Neural cell (in vitro differentiated cells): ENCODE results near the gene ZNF521. TPM values are rescaled to one million over a fixed set of nuclear protein-coding genes. Genes with fewer than 3 reads are reported as not detected.

Source experiments
- H2AFZ ChIP-seq: fragments of 200-600, 300-800 bp; sonication (generic), shearing (Covaris generic); 2 replicates; pipeline ENCODE4 v1.6.0; 2014; ENCODE audit warnings: low read depth, mild to moderate bottlenecking, antibody characterized with exemption, low read length, moderate library complexity
- H3F3A ChIP-seq: fragments of 200-600 bp; shearing (Covaris generic); 2 replicates; pipeline ENCODE4 v1.6.1; 2016; ENCODE audit warnings: mild to moderate bottlenecking, moderate library complexity, mixed read lengths, antibody characterized with exemption, low read length; ENCODE audit not compliant: insufficient read depth, poor library complexity, severe bottlenecking
- H3K27ac ChIP-seq: fragments of 200-600, 300-800 bp; sonication (generic), shearing (Covaris generic); 2 replicates; pipeline ENCODE4 v1.5.1; 2014; ENCODE audit warnings: mild to moderate bottlenecking, low read length, moderate library complexity
- H3K27me3 ChIP-seq: fragments of 300-800, 200-600 bp; sonication (generic), shearing (Covaris generic); 2 replicates; pipeline ENCODE4 v1.6.0; 2014; ENCODE audit warnings: mild to moderate bottlenecking, low read depth, low read length, moderate library complexity; ENCODE audit not compliant: insufficient read depth
- H3K36me3 ChIP-seq: fragments of 300-800, 200-600 bp; sonication (generic), shearing (Covaris generic); 2 replicates; pipeline ENCODE4 v1.5.1; 2014; ENCODE audit warnings: mild to moderate bottlenecking, antibody characterized with exemption, low read length, moderate library complexity; ENCODE audit not compliant: insufficient read depth
- H3K4me2 ChIP-seq: fragments of 300-800, 200-600 bp; sonication (generic), shearing (Covaris generic); 2 replicates; pipeline ENCODE4 v1.6.0; 2014; ENCODE audit warnings: mild to moderate bottlenecking, low read length
- H3K4me3 ChIP-seq: fragments of 300-800, 200-600 bp; sonication (generic), shearing (Covaris generic); 2 replicates; pipeline ENCODE4 v1.5.1; 2014; ENCODE audit warnings: mild to moderate bottlenecking, low read length, moderate library complexity
- H3K79me2 ChIP-seq: fragments of 200-600 bp; shearing (Covaris generic); replicated peaks from 2 replicates; pipeline ENCODE4 v1.6.0; 2014; ENCODE audit warnings: mild to moderate bottlenecking, low read length, moderate library complexity; ENCODE audit not compliant: insufficient read depth
- H3K9ac ChIP-seq: fragments of 300-800, 200-600 bp; sonication (generic), shearing (Covaris generic); 2 replicates; pipeline ENCODE4 v1.6.1; 2016; ENCODE audit warnings: mild to moderate bottlenecking, low read length, mixed read lengths
- H3K9me2 ChIP-seq: fragments of 200-600 bp; shearing (Covaris generic); 2 replicates; pipeline ENCODE4 v1.6.1; 2016; ENCODE audit warnings: mild to moderate bottlenecking, low read length, mixed read lengths; ENCODE audit not compliant: insufficient read depth
- H3K9me3 ChIP-seq: fragments of 200-600, 300-800 bp; sonication (generic), shearing (Covaris generic); 2 replicates; pipeline ENCODE4 v1.6.1; 2016; ENCODE audit warnings: mild to moderate bottlenecking, mixed run types, low read length, moderate library complexity, mixed read lengths
- H4K20me1 ChIP-seq: fragments of 200-600 bp; shearing (Covaris generic); 2 replicates; pipeline ENCODE4 v1.6.1; 2016; ENCODE audit warnings: mild to moderate bottlenecking, mixed run types; ENCODE audit not compliant: insufficient read depth
- EP300 ChIP-seq: fragments of 450-650 bp; conservative IDR thresholded peaks from 2 replicates; pipeline ENCODE4 v1.6.1; 2014; ENCODE audit warnings: antibody characterized with exemption, mild to moderate bottlenecking, moderate library complexity; ENCODE audit not compliant: poor library complexity, severe bottlenecking
- EZH2 ChIP-seq: fragments of 200-600, 300-800 bp; shearing (Covaris generic), sonication (generic); IDR thresholded peaks from 2 replicates; pipeline ENCODE4 v1.6.1; 2014; ENCODE audit warnings: antibody characterized with exemption, low read length, borderline replicate concordance, mild to moderate bottlenecking; ENCODE audit not compliant: insufficient read depth, poor library complexity, severe bottlenecking
- MXI1 ChIP-seq: fragments of 450-650 bp; conservative IDR thresholded peaks from 2 replicates; pipeline ENCODE4 v1.6.1; 2014; ENCODE audit warnings: antibody characterized with exemption, mild to moderate bottlenecking; ENCODE audit not compliant: poor library complexity, severe bottlenecking
- POLR2AphosphoS5 ChIP-seq: IDR thresholded peaks from 2 replicates; pipeline ENCODE4 v1.6.1; 2012
- RAD21 ChIP-seq: fragments of 450-650 bp; conservative IDR thresholded peaks from 2 replicates; pipeline ENCODE4 v1.6.1; 2014; ENCODE audit warnings: antibody characterized with exemption, mild to moderate bottlenecking, moderate library complexity
- REST ChIP-seq: IDR thresholded peaks from 2 replicates; pipeline ENCODE4 v1.6.1; 2012; ENCODE audit warnings: borderline replicate concordance
- SMC3 ChIP-seq: fragments of 450-650 bp; conservative IDR thresholded peaks from 2 replicates; pipeline ENCODE4 v1.6.1; 2014; ENCODE audit warnings: antibody characterized with exemption, mild to moderate bottlenecking, moderate library complexity; ENCODE audit not compliant: poor library complexity
- TAF1 ChIP-seq: IDR thresholded peaks from 2 replicates; pipeline ENCODE4 v1.6.1; 2012; ENCODE audit warnings: low read depth
- polyA plus RNA-seq: library from polyadenylated mRNA; depleted of rRNA; stranded (reverse); fragments of >200 nt; gene quantifications from 2 replicates; pipeline ENCODE4 v1.2.3, GENCODE V29; 2014
- TF ChIP-seq, protein P1 (sequence below): fragments of 450-650 bp; IDR thresholded peaks from 2 replicates; pipeline ENCODE4 v1.5.1; 2014; ENCODE audit warnings: antibody characterized with exemption, mild to moderate bottlenecking, moderate library complexity; ENCODE audit not compliant: poor library complexity, severe bottlenecking

ZNF521 gene
- polyA plus RNA-seq, 1 donor from 2014 or later, result 101 TPM

- no peak overlapping the region for H2AFZ ChIP-seq
- H3K4me3 ChIP-seq, result no peak overlapping the region
- no peak overlapping the region for H3K9ac ChIP-seq
- H3K27me3 ChIP-seq, result no peaks in the 10 kb centered on the region
- H3K79me2 ChIP-seq, result no peaks in the 10 kb centered on the region
- no peaks in the 10 kb centered on the region for H3K36me3 ChIP-seq
- H3K4me2 ChIP-seq, result no peak overlapping the region
- no peaks in the 10 kb centered on the region for H4K20me1 ChIP-seq
- TF ChIP-seq MXI1 (no peak), POLR2AphosphoS5 (no peak), REST (no peak), TAF1 (no peak), RAD21 (no peak), SMC3 (no peak), EP300 (no peak), EZH2 (no peak)
- TF ChIP-seq, protein P1, sequence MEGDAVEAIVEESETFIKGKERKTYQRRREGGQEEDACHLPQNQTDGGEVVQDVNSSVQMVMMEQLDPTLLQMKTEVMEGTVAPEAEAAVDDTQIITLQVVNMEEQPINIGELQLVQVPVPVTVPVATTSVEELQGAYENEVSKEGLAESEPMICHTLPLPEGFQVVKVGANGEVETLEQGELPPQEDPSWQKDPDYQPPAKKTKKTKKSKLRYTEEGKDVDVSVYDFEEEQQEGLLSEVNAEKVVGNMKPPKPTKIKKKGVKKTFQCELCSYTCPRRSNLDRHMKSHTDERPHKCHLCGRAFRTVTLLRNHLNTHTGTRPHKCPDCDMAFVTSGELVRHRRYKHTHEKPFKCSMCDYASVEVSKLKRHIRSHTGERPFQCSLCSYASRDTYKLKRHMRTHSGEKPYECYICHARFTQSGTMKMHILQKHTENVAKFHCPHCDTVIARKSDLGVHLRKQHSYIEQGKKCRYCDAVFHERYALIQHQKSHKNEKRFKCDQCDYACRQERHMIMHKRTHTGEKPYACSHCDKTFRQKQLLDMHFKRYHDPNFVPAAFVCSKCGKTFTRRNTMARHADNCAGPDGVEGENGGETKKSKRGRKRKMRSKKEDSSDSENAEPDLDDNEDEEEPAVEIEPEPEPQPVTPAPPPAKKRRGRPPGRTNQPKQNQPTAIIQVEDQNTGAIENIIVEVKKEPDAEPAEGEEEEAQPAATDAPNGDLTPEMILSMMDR, result no peak
- no peak overlapping the region for H3K27ac ChIP-seq
- H3K9me2 ChIP-seq, result no peaks in the 10 kb centered on the region
- H3K9me3 ChIP-seq, result no peaks in the 10 kb centered on the region
- H3F3A ChIP-seq, result no peaks in the 10 kb centered on the region
Observed at GRCh38 chr18:25360301-25360899, 8.4 kb upstream of the ZNF521 start.

DNA sequence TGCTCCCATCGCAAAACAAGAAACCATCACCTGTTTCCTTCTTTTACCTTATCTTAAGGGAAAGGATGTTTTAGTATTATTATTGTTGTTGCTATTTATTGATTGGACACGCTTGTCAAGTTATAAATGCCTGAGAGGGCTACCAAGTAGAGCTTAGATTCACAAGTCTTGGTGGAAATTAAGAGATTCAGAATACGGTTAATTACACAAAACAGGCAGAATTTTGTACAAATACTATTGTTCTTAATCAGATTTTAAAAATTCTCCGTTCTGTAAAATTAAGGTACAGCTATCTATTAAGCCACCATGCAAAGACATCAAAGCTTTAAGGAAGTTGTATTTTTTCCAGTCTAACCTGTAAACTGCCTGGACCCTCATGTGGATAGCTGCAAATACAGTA lies 1.1 kb upstream of the ZNF521 start:
- peaks cover 6% of the 10 kb centered on the region for H3F3A ChIP-seq
- no peaks in the 10 kb centered on the region for H3K27me3 ChIP-seq
- H3K27ac ChIP-seq, result no peak overlapping the region
- TF ChIP-seq EZH2 (no peak), POLR2AphosphoS5 (no peak), REST (no peak)
- H3K9me2 ChIP-seq, result no peaks in the 10 kb centered on the region
- no peaks in the 10 kb centered on the region for H3K36me3 ChIP-seq
- peak overlapping the region; percentile 54 for H3K4me2 ChIP-seq
- H4K20me1 ChIP-seq, result no peaks in the 10 kb centered on the region
- peak overlapping the region; percentile 63 for H3K4me3 ChIP-seq
- no peak overlapping the region for H2AFZ ChIP-seq
- no peak overlapping the region for H3K9ac ChIP-seq
- H3K9me3 ChIP-seq, result no peaks in the 10 kb centered on the region
- H3K79me2 ChIP-seq, result peaks cover 27% of the 10 kb centered on the region
